GM12872 (cell line): ENCODE data around the gene PHF14.

Experiments
- TF ChIP-seq, protein P1 (sequence below): IDR thresholded peaks from 3 replicates; pipeline ENCODE4 v1.5.1; 2011; ENCODE audit warnings: low read depth, mild to moderate bottlenecking, low read length, moderate library complexity; ENCODE audit not compliant: insufficient read depth

Gene PHF14

DNA sequence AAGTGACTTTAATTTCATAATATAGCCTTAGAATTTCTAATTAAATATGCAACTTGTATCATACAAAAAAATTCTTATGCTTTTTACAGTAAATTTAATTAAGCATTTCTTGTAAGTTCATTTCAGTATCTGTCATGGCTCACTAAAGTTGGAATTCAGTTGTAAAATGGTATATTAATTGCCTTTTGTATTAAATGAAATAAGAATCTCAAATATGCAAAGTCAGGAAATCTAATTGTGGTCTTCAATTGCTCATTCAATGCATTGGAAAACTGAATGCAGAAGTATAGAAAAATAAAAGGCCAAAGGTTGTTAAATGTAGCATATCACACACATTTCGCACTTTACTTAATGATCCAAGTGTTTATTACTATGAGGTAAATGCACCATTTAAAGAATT lies 189.5 kb downstream of the PHF14 start:
- TF ChIP-seq, protein P1, sequence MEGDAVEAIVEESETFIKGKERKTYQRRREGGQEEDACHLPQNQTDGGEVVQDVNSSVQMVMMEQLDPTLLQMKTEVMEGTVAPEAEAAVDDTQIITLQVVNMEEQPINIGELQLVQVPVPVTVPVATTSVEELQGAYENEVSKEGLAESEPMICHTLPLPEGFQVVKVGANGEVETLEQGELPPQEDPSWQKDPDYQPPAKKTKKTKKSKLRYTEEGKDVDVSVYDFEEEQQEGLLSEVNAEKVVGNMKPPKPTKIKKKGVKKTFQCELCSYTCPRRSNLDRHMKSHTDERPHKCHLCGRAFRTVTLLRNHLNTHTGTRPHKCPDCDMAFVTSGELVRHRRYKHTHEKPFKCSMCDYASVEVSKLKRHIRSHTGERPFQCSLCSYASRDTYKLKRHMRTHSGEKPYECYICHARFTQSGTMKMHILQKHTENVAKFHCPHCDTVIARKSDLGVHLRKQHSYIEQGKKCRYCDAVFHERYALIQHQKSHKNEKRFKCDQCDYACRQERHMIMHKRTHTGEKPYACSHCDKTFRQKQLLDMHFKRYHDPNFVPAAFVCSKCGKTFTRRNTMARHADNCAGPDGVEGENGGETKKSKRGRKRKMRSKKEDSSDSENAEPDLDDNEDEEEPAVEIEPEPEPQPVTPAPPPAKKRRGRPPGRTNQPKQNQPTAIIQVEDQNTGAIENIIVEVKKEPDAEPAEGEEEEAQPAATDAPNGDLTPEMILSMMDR = no peak

DNA sequence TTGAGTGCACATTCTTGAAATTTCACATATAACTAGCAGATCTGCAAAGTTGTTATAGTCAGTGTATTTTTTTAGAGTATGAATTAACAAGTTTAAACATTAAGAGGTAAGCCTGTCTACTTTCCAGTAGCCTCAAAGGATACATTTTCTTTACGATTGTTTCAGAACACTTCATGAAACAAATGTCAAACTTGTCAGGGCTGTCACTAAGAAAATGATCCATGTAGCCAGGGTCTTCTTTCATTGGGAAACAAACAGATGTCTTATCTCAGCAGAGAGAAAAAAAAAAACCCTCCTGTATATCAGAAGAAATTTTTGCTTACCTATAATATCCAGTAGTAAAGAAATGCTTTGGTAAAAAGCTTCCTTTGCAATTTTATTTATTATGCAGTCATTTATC lies 192.4 kb downstream of the PHF14 start:
- TF ChIP-seq, protein P1 = no peak

DNA sequence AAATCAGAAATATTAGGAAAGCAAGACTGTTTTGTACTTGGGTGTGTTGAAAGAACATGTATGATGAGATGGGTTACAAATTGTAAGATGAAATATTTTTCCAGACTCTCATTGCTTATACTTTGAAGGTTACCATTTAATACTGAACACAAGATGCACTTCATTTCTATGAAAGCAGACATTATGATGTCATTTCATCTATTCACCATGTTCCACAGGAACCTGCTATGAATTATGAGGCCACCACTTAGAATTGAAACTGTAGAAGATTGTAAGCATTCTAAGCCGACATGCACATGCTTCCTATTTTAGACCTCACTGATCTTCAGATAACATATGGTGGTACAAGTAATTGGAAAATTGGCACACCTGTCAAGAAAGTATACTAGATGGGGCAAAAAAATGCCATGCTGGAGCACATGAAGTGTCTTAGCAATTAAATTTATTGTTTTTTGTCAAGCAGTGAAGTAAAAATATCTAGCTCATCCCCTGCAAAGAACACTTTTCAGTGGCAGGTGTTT lies 195.0 kb downstream of the PHF14 start:
- TF ChIP-seq, protein P1 = no peak

DNA sequence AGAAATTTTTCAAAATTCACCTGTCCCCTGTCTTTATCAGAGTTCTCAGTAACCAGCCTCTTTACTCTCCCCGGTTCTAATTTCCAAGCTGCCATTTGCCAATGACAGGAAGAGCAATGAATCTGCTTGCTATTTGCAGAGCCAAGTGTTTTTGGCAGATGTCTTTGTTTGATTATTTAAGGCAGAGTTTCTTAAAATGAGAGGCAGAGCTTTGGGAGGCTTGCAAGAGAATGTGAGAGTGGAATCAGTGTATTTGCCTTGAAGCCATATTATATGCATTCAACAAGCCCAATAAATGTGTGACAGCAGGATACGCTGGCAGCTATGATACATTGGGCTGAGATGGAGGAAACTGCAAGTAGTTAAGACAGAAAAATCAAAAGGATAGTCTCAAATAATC lies 196.5 kb downstream of the PHF14 start:
- TF ChIP-seq, protein P1 = no peak

DNA sequence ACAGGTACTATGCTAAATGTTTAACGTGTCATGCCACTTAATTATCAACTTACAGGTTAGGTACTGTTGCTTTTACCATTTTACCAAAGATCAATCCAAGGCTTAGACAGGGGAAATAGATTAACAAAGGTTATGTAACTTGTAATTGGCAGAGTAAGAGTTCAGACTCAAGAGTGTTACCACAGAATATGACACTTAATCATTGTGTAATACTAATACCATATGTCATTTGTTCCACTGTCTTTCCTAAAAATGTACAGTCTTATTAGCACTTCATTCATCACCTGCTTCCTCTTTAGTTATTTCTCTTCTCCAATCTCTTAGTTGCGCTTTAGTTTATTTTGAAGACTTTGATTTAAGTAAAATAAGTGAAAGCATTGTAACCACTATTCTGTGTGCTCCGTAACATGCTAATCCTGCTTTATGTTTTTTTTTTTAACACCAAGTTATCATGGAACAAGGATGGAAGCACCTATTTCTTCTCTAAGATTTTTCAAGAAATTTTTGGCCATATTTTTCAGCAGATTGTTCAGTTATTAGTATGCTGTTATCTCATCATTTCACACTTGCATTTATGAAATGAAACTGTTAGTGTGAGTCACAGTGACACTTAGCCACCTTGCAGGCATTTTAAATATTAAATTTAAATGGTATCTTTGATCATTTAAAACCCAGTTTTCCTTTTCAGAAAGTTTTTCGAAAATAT lies 197.3 kb downstream of the PHF14 start:
- TF ChIP-seq, protein P1 = no peak

DNA sequence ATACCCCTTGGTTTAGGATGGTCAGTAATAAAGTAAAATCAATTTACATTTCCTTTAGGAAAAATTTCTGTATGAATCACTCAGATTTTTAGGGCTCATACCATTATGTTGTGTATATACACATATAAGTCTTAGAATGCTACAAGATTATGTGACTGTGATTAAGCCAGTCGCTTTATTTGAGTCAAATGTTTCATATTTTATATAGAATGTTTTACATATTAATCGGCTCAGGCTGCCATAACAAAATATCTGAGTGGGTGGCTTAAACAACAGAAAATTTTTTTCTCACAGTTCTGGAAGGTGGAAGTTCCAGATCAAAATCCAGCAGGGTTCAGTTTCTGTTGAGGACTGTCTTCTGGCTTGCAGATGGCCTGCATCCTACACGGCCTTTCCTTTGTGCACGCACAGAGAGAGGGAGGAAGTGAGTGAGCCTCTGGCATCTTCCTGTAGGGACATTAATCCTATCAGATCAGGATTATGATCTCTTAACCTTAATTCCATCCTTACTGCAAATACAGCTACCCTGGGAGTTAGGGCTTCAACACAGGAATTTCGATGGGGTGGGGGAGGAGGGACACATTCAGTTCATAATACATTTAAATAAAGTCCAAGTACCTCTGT lies 198.0 kb downstream of the PHF14 start:
- TF ChIP-seq, protein P1 = no peak

DNA sequence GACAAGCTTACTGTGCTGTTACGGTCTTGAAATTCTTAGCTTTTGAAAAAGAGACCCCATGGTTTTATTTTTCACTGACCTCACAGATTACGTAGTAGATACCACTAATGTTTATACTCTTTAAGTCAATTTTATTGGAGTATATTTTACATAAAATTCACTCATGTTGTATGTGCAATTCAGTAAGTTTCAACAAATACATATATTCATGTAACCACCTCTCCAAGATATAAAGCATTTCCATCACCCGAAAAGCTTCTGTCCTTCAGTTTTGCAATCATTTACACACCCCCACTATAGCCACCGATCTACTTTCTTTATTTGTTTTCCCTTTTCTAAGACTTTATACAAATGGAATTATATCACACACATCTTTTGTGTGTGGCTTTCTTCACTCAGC lies 199.2 kb downstream of the PHF14 start:
- TF ChIP-seq, protein P1 = no peak
